Muscle layer of duodenum (tissue), 2 donors: ENCODE results near the gene FBLN2.

Experiments
- H3K27ac ChIP-seq: one replicate; pipeline ENCODE4 v1.7.0; 2013; ENCODE audit warnings: mild to moderate bottlenecking, low read length
- H3K27me3 ChIP-seq: one replicate; pipeline ENCODE4 v1.7.0; 2013; ENCODE audit warnings: low read depth, mild to moderate bottlenecking, control low read depth, low read length
- H3K36me3 ChIP-seq, 2 donors: one replicate each; pipeline ENCODE4 v1.7.0; 2013; ENCODE audit warnings: low read length in 2 of 2, control low read depth in 1 of 2, mild to moderate bottlenecking in 1 of 2; ENCODE audit not compliant: insufficient read depth in 2 of 2, control insufficient read depth in 1 of 2
- H3K4me1 ChIP-seq, 2 donors: one replicate each; pipeline ENCODE4 v1.7.0; 2013; ENCODE audit warnings: low read length in 2 of 2, mild to moderate bottlenecking in 2 of 2, control low read depth in 1 of 2, moderate library complexity in 1 of 2; ENCODE audit not compliant: insufficient read depth in 2 of 2, control insufficient read depth in 1 of 2
- H3K4me3 ChIP-seq, 2 donors: one replicate each; pipeline ENCODE4 v1.7.0; 2013; ENCODE audit warnings: low read length in 2 of 2, low read depth in 1 of 2, mild to moderate bottlenecking in 1 of 2
- H3K9me3 ChIP-seq, 2 donors: one replicate each; pipeline ENCODE4 v1.7.0; 2013; ENCODE audit warnings: low read length in 2 of 2, control low read depth in 1 of 2, mild to moderate bottlenecking in 1 of 2; ENCODE audit not compliant: control insufficient read depth in 1 of 2
- donor health status: healthy.

The FBLN2 gene

GRCh38 chr3:13564751-13565560 is 16.0 kb downstream of the FBLN2 start:
- no peaks in the 10 kb centered on the region for H3K36me3 ChIP-seq
- no peaks in the 10 kb centered on the region for H3K27me3 ChIP-seq
- no peaks in the 10 kb centered on the region for H3K4me1 ChIP-seq
- H3K9me3 ChIP-seq = no peaks in the 10 kb centered on the region
- H3K4me3 ChIP-seq = no peak overlapping the region
- H3K27ac ChIP-seq = no peak overlapping the region

- no peaks in the 10 kb centered on the region for H3K27me3 ChIP-seq
- no peak overlapping the region for H3K4me3 ChIP-seq
- H3K36me3 ChIP-seq = no peaks in the 10 kb centered on the region
- no peaks in the 10 kb centered on the region for H3K9me3 ChIP-seq
- no peaks in the 10 kb centered on the region for H3K4me1 ChIP-seq
- H3K27ac ChIP-seq = no peak overlapping the region
Measured at GRCh38 chr3:13565581-13566452, 16.9 kb downstream of the FBLN2 start.

- Histone ChIP-seq H3K4me1 (no peaks in the 10 kb centered on the region), H3K27me3 (no peaks in the 10 kb centered on the region), H3K9me3 (no peaks in the 10 kb centered on the region), H3K4me3 (no peak overlapping the region), H3K27ac (no peak overlapping the region), H3K36me3 (no peaks in the 10 kb centered on the region)
Measured at GRCh38 chr3:13566453-13566748, 17.5 kb downstream of the FBLN2 start.

GRCh38 chr3:13566769-13567310 is 17.9 kb downstream of the FBLN2 start:
- H3K4me1 ChIP-seq = no peaks in the 10 kb centered on the region
- H3K27me3 ChIP-seq = no peaks in the 10 kb centered on the region

GRCh38 chr3:13567684-13568514 is 19.0 kb downstream of the FBLN2 start:
- no peaks in the 10 kb centered on the region for H3K27me3 ChIP-seq
- no peaks in the 10 kb centered on the region for H3K9me3 ChIP-seq
- H3K27ac ChIP-seq = no peak overlapping the region
- no peaks in the 10 kb centered on the region for H3K36me3 ChIP-seq
- H3K4me3 ChIP-seq = no peak overlapping the region
- H3K4me1 ChIP-seq = no peaks in the 10 kb centered on the region

More at GRCh38 chr3:13566769-13567310, 17.9 kb downstream of the FBLN2 start:
- no peaks in the 10 kb centered on the region for H3K36me3 ChIP-seq
- H3K27ac ChIP-seq = no peak overlapping the region
- no peaks in the 10 kb centered on the region for H3K9me3 ChIP-seq
- H3K4me3 ChIP-seq = no peak overlapping the region

GRCh38 chr3:13568515-13569028 is 19.6 kb downstream of the FBLN2 start:
- Histone ChIP-seq H3K4me3 (no peak overlapping the region), H3K9me3 (no peaks in the 10 kb centered on the region), H3K36me3 (no peaks in the 10 kb centered on the region), H3K4me1 (no peaks in the 10 kb centered on the region), H3K27me3 (no peaks in the 10 kb centered on the region), H3K27ac (no peak overlapping the region)

- H3K9me3 ChIP-seq = no peaks in the 10 kb centered on the region
- H3K27ac ChIP-seq = no peak overlapping the region
- no peaks in the 10 kb centered on the region for H3K4me1 ChIP-seq
- H3K36me3 ChIP-seq = no peaks in the 10 kb centered on the region
- H3K4me3 ChIP-seq = no peak overlapping the region
- H3K27me3 ChIP-seq = no peaks in the 10 kb centered on the region
Measured at GRCh38 chr3:13569201-13569600, 20.3 kb downstream of the FBLN2 start.

GRCh38 chr3:13569641-13570390 is 20.9 kb downstream of the FBLN2 start:
- no peaks in the 10 kb centered on the region for H3K4me1 ChIP-seq
- H3K36me3 ChIP-seq = no peaks in the 10 kb centered on the region
- no peaks in the 10 kb centered on the region for H3K27me3 ChIP-seq

GRCh38 chr3:13570391-13571194 is 21.7 kb downstream of the FBLN2 start:
- no peak overlapping the region for H3K4me3 ChIP-seq
- no peaks in the 10 kb centered on the region for H3K27me3 ChIP-seq
- no peaks in the 10 kb centered on the region for H3K36me3 ChIP-seq
- no peaks in the 10 kb centered on the region for H3K9me3 ChIP-seq
- no peaks in the 10 kb centered on the region for H3K4me1 ChIP-seq
- H3K27ac ChIP-seq = no peak overlapping the region

More at GRCh38 chr3:13569641-13570390, 20.9 kb downstream of the FBLN2 start:
- Histone ChIP-seq H3K9me3 (no peaks in the 10 kb centered on the region), H3K27ac (no peak overlapping the region), H3K4me3 (no peak overlapping the region)

- no peaks in the 10 kb centered on the region for H3K9me3 ChIP-seq
- no peak overlapping the region for H3K27ac ChIP-seq
- H3K4me1 ChIP-seq = no peaks in the 10 kb centered on the region
- H3K4me3 ChIP-seq = no peak overlapping the region
- H3K27me3 ChIP-seq = no peaks in the 10 kb centered on the region
- no peaks in the 10 kb centered on the region for H3K36me3 ChIP-seq
Measured at GRCh38 chr3:13571264-13571663, 22.3 kb downstream of the FBLN2 start.
